Suprapubic skin (tissue), 4 donors: Measurements from ENCODE around the gene LRBA. TPM values are rescaled to one million over a fixed set of nuclear protein-coding genes. Genes with fewer than 3 reads are reported as not detected.

Source experiments
- DNase-seq, 2 donors: peaks; one replicate each; pipeline ENCODE4 v3.0.0-alpha.2; 2019; ENCODE audit warnings: low spot score in 2 of 2
- H3K27ac ChIP-seq: fragments of 200-600 bp; sonication (generic); one replicate; pipeline ENCODE4 v1.5.1; 2019
- H3K27me3 ChIP-seq: fragments of 200-600 bp; sonication (generic); one replicate; pipeline ENCODE4 v1.5.1; 2019
- H3K36me3 ChIP-seq: fragments of 200-600 bp; sonication (generic); one replicate; pipeline ENCODE4 v1.5.1; 2019
- H3K4me1 ChIP-seq: fragments of 200-600 bp; sonication (generic); one replicate; pipeline ENCODE4 v1.5.1; 2019
- H3K4me3 ChIP-seq: fragments of 200-600 bp; sonication (generic); one replicate; pipeline ENCODE4 v1.5.1; 2019; ENCODE audit warnings: mild to moderate bottlenecking
- H3K9me3 ChIP-seq: fragments of 200-600 bp; sonication (generic); one replicate; pipeline ENCODE4 v1.5.1; 2019
- EP300 ChIP-seq: sonication (generic); formaldehyde crosslinking; IDR thresholded peaks from one replicate; pipeline ENCODE4 v1.6.1; 2017; ENCODE audit warnings: antibody characterized with exemption
- POLR2A ChIP-seq, 2 donors: fragments of 450-650 bp; IDR thresholded peaks; one replicate each; pipeline ENCODE4 v1.6.1; 2017; ENCODE audit warnings: antibody characterized with exemption in 2 of 2, mild to moderate bottlenecking in 2 of 2, moderate library complexity in 2 of 2
- POLR2AphosphoS5 ChIP-seq, 3 donors: sonication (generic); formaldehyde crosslinking; IDR thresholded peaks; one replicate each; pipeline ENCODE4 v1.6.1; 2017; ENCODE audit warnings: antibody characterized with exemption in 3 of 3
- WGBS: methylation state at CpG from one replicate; pipeline ENCODE4 v1.1.5; 2018; 5-methylcytosine and 5-hydroxymethylcytosine counted together
- total RNA-seq, 4 donors: library from RNA; depleted of rRNA; stranded (reverse); fragments of >200 nt; gene quantifications; one replicate each; pipeline ENCODE4 v1.1.0, GENCODE V29; 2016
- TF ChIP-seq, protein P1 (sequence below), 2 donors: fragments of 200-600 bp in 1 of 2; fragments of 450-650 bp in 1 of 2; sonication (generic) in 1 of 2; IDR thresholded peaks; one replicate each; pipeline ENCODE4 v1.5.1; 2016 to 2019; ENCODE audit warnings: antibody characterized with exemption in 2 of 2, mild to moderate bottlenecking in 1 of 2, moderate library complexity in 1 of 2

Gene LRBA
- total RNA-seq, 4 donors from 2014 or later = 64.6 to 128 (median 81.0) TPM

DNA sequence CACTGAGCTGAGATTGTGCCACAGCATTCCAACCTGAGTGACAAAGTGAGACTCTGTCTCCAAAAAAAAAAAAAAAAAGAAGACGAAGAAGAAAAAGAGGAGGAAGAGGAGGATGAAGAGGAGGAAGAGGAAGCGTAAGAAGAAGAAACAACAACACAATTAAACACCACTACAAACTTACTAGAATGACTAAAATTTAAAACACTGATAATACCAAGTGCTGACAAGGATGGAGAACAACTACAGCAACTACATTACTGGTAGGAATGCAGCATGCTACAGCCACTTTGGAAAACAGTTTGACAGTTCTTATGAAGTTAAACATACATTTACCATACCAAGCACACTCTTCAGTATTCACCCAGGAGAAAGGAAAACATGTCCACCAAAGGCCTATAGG is 24.1 kb downstream of the LRBA start:
- Histone ChIP-seq H3K27ac (no peak overlapping the region), H3K36me3 (no peaks in the 10 kb centered on the region), H3K4me1 (no peaks in the 10 kb centered on the region), H3K4me3 (no peak overlapping the region), H3K9me3 (no peaks in the 10 kb centered on the region), H3K27me3 (no peaks in the 10 kb centered on the region)
- no peak for TF ChIP-seq POLR2AphosphoS5 (IDR thresholded peaks at IDR 0.05)
- TF ChIP-seq POLR2A (IDR thresholded peaks at IDR 0.05) = no peak
- no peak for TF ChIP-seq EP300
- TF ChIP-seq, protein P1, sequence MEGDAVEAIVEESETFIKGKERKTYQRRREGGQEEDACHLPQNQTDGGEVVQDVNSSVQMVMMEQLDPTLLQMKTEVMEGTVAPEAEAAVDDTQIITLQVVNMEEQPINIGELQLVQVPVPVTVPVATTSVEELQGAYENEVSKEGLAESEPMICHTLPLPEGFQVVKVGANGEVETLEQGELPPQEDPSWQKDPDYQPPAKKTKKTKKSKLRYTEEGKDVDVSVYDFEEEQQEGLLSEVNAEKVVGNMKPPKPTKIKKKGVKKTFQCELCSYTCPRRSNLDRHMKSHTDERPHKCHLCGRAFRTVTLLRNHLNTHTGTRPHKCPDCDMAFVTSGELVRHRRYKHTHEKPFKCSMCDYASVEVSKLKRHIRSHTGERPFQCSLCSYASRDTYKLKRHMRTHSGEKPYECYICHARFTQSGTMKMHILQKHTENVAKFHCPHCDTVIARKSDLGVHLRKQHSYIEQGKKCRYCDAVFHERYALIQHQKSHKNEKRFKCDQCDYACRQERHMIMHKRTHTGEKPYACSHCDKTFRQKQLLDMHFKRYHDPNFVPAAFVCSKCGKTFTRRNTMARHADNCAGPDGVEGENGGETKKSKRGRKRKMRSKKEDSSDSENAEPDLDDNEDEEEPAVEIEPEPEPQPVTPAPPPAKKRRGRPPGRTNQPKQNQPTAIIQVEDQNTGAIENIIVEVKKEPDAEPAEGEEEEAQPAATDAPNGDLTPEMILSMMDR (IDR thresholded peaks at IDR 0.05) = no peak
- 73% methylated on average over 2 of the region's 2 CpGs for WGBS
- DNase-seq = no peak

DNA sequence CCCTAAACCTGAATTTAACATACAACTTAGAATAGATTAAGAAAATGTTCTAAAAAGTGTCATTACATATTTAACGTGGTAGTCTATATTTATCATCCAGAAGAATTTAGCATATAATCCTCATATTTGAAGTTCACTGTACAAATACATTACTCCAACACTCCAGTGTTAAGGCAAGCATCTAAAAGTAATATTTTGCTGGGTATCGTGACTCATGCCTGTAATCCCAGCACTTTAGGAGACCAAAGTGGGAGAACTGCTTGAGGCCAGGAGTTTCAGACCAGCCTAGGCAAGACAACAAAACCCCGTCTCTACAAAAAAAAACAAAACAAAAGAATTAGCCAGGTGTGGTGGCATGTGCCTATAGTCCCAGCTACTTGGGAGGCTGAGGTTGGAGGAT is 24.8 kb downstream of the LRBA start:
- TF ChIP-seq POLR2AphosphoS5 (IDR thresholded peaks at IDR 0.05) (no peak), EP300 (no peak), POLR2A (IDR thresholded peaks at IDR 0.05) (no peak)
- TF ChIP-seq, protein P1 (IDR thresholded peaks at IDR 0.05) = no peak
- no peaks in the 10 kb centered on the region for H3K4me1 ChIP-seq
- H3K4me3 ChIP-seq = no peak overlapping the region
- H3K36me3 ChIP-seq = no peaks in the 10 kb centered on the region
- no peaks in the 10 kb centered on the region for H3K9me3 ChIP-seq
- H3K27ac ChIP-seq = no peak overlapping the region
- H3K27me3 ChIP-seq = no peaks in the 10 kb centered on the region
- WGBS = 92% methylated on average over 3 of the region's 3 CpGs
- DNase-seq = no peak

DNA sequence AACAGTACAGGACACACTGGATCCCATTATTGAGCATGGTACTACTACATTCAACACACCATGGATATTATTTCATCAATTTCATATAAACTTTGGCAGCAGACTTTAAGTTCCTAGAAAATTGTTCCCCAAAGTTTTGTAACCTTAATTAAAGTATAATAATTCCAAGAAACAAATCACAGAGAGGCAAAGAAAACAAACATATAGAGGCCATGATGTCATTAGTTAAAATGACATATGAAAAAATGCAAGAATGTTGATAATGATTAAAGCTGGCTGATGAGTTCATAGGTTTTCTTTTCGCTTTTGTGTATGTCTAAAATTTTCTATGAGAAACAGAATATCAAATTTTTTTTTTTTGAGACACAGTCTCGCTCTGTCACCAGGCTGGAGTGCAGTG is 26.8 kb downstream of the LRBA start:
- TF ChIP-seq, protein P1 (IDR thresholded peaks at IDR 0.05) = no peak
- TF ChIP-seq POLR2AphosphoS5 (IDR thresholded peaks at IDR 0.05) (no peak), POLR2A (IDR thresholded peaks at IDR 0.05) (no peak), EP300 (no peak)
- Histone ChIP-seq H3K9me3 (no peaks in the 10 kb centered on the region), H3K4me1 (no peaks in the 10 kb centered on the region), H3K27me3 (no peaks in the 10 kb centered on the region), H3K4me3 (no peak overlapping the region), H3K27ac (no peak overlapping the region), H3K36me3 (no peaks in the 10 kb centered on the region)
- DNase-seq = no peak
- WGBS = 98% methylated on average over 2 of the region's 2 CpGs

DNA sequence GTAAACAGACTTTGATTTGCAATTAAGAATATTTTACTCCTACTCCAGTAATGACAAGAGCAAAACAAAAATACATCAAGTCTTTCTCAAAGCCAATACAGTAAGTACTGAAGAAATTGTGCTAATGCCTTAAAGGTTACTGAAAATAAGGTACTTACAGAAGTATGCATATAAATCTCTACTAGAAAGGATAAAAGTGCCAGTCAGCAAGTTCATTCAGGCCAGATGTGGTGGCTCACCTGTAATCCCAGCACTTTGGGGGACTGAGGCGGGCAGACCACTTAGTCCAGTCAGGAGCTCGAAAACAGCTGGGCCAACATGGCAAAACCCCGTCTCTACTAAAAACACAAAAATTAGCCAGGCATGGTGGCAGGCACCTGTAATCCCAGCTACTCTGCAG is 27.9 kb downstream of the LRBA start:
- no peak for TF ChIP-seq POLR2AphosphoS5 (IDR thresholded peaks at IDR 0.05)
- TF ChIP-seq, protein P1 (IDR thresholded peaks at IDR 0.05) = no peak
- no peak for TF ChIP-seq EP300
- no peak for TF ChIP-seq POLR2A (IDR thresholded peaks at IDR 0.05)
- Histone ChIP-seq H3K4me1 (no peaks in the 10 kb centered on the region), H3K4me3 (no peak overlapping the region), H3K27ac (no peak overlapping the region), H3K27me3 (no peaks in the 10 kb centered on the region), H3K36me3 (no peaks in the 10 kb centered on the region), H3K9me3 (no peaks in the 10 kb centered on the region)
- DNase-seq = no peak
- 83% methylated on average over 3 of the region's 3 CpGs for WGBS

DNA sequence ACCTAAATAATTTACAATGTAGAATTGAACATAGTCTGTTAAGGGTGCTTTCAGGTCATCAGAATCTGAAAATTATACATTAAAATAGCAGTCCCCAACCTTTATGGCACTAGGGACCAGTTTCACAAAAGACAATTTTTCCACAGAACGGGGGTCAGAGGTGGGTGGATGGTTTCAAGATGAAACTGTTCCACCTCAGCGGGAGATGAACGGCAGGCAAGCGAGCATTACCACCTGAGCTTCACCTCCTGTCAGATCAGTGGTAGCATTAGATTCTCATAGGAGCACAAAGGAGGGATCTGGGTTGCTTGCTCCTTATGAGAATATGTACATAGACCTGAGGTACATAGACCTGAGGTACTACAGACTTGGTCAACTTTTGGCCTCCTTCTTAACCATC is 29.0 kb downstream of the LRBA start:
- no peak for DNase-seq
- H3K4me3 ChIP-seq = no peak overlapping the region
- no peaks in the 10 kb centered on the region for H3K4me1 ChIP-seq
- TF ChIP-seq, protein P1 (IDR thresholded peaks at IDR 0.05) = no peak
- TF ChIP-seq POLR2A (IDR thresholded peaks at IDR 0.05) (no peak), POLR2AphosphoS5 (IDR thresholded peaks at IDR 0.05) (no peak), EP300 (no peak)
- no peaks in the 10 kb centered on the region for H3K36me3 ChIP-seq
- H3K27ac ChIP-seq = no peak overlapping the region
- H3K27me3 ChIP-seq = no peaks in the 10 kb centered on the region
- no peaks in the 10 kb centered on the region for H3K9me3 ChIP-seq
- 95% methylated on average over 4 of the region's 4 CpGs for WGBS
